ENCODE measurements around the gene SKAP2.

GRCh38 chr7:26891400-26892350, 27.3 kb upstream of the SKAP2 start:
- TF ChIP-seq CTCF (IDR thresholded peaks at IDR 0.05; ENCODE audit: borderline replicate concordance, extremely low read depth, low read length, poor library complexity, severe bottlenecking) (no peak), EZH2 (IDR thresholded peaks at IDR 0.05; ENCODE audit: borderline replicate concordance, low read depth, low read length, severe bottlenecking) (no peak)
